Peyer's patch (tissue), 4 donors: ENCODE data around the gene FAM151A.

Source experiments
- POLR2A ChIP-seq, 2 donors: fragments of 450-650 bp; IDR thresholded peaks; one replicate each; pipeline ENCODE4 v1.5.1; 2017; ENCODE audit warnings: antibody characterized with exemption in 2 of 2, mild to moderate bottlenecking in 2 of 2, moderate library complexity in 2 of 2
- TF ChIP-seq, protein P1 (sequence below), 6 experiments: fragments of 450-650 bp in 4 of 6; fragments of 200-600 bp in 2 of 6; sonication (generic) in 1 of 6; IDR thresholded peaks; one replicate each; pipeline ENCODE4 v1.5.1; 2017 to 2019; ENCODE audit warnings: antibody characterized with exemption in 6 of 6, mild to moderate bottlenecking in 3 of 6, moderate library complexity in 1 of 6

DNA sequence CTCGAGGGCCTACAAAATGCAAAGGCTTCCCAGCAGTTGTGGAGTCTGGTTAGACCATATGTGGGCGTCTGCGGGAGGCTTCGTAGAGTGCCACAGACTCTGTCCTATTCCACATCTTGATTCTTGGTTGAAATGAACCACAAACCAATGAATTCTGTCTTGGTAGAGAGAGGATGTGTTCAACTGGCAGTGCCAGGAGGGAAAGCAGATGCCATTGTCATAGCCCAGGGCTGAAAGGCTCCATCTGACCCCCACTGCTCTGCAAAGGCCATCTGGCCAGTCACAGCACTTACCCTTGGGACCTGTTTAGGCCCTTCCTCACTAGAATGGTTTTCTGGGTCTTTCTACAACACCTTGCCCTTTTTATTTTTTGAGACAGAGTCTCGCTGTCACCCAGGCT is 53.2 kb downstream of the FAM151A start:
- TF ChIP-seq, protein P1, sequence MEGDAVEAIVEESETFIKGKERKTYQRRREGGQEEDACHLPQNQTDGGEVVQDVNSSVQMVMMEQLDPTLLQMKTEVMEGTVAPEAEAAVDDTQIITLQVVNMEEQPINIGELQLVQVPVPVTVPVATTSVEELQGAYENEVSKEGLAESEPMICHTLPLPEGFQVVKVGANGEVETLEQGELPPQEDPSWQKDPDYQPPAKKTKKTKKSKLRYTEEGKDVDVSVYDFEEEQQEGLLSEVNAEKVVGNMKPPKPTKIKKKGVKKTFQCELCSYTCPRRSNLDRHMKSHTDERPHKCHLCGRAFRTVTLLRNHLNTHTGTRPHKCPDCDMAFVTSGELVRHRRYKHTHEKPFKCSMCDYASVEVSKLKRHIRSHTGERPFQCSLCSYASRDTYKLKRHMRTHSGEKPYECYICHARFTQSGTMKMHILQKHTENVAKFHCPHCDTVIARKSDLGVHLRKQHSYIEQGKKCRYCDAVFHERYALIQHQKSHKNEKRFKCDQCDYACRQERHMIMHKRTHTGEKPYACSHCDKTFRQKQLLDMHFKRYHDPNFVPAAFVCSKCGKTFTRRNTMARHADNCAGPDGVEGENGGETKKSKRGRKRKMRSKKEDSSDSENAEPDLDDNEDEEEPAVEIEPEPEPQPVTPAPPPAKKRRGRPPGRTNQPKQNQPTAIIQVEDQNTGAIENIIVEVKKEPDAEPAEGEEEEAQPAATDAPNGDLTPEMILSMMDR (IDR thresholded peaks at IDR 0.05), result no peak
- no peak for TF ChIP-seq POLR2A (IDR thresholded peaks at IDR 0.05)
